RWPE1 (cell line): Measurements from ENCODE around the gene GAB2.

ENCODE experiments used
- CTCF ChIA-PET: fragments of 350-600 bp; sonication (Branson Sonifier 250); formaldehyde crosslinking; extraction: SDS; loops from one replicate; lab custom pipeline; 2021; lab: Yijun Ruan, JAX
- POLR2A ChIA-PET: fragments of 400-600 bp; formaldehyde crosslinking; extraction: SDS; loops from one replicate; lab custom pipeline; 2020; ENCODE audit warnings: antibody characterized with exemption; ENCODE audit not compliant: low non-redundant PET; lab: Yijun Ruan, JAX
- DNase-seq: peaks from one replicate; pipeline ENCODE4 v3.0.0; 2012; ENCODE audit warnings: low spot score
- H3K27ac ChIP-seq: fragments of 450-650 bp; 2 replicates; pipeline ENCODE4 v1.5.1; 2017
- CTCF ChIP-seq: fragments of 450-650 bp; conservative IDR thresholded peaks from 2 replicates; pipeline ENCODE4 v1.5.1; 2017; ENCODE audit warnings: low read depth, mild to moderate bottlenecking

Gene GAB2

GRCh38 chr11:78406568-78407196 is 10.9 kb downstream of the GAB2 start:
- ChIA-PET POLR2A (no interaction called here), CTCF (no interaction called here)
- no peak for DNase-seq
- no peak for TF ChIP-seq CTCF
- H3K27ac ChIP-seq: no peak overlapping the region

- H3K27ac ChIP-seq: no peak overlapping the region
- no peak for TF ChIP-seq CTCF
- POLR2A ChIA-PET: no interaction called here
- DNase-seq: no peak
- CTCF ChIA-PET: no interaction called here
Measured at GRCh38 chr11:78405805-78406204, 11.8 kb downstream of the GAB2 start.

GRCh38 chr11:78403781-78404180 is 13.8 kb downstream of the GAB2 start:
- POLR2A ChIA-PET: no interaction called here
- no peak for TF ChIP-seq CTCF
- CTCF ChIA-PET: interaction anchor here (0.6 kb wide), 1 partner anchor 998 kb away, joined by 3 read pairs; no protein-coding TSS in a partner anchor
- no peak overlapping the region for H3K27ac ChIP-seq
- DNase-seq: no peak

GRCh38 chr11:78402847-78403246 is 14.8 kb downstream of the GAB2 start:
- DNase-seq: no peak
- POLR2A ChIA-PET: no interaction called here
- no peak overlapping the region for H3K27ac ChIP-seq
- CTCF ChIA-PET: no interaction called here
- TF ChIP-seq CTCF: no peak

- no peak for TF ChIP-seq CTCF
- POLR2A ChIA-PET: no interaction called here
- DNase-seq: no peak
- no peak overlapping the region for H3K27ac ChIP-seq
- CTCF ChIA-PET: no interaction called here
Measured at GRCh38 chr11:78400702-78401101, 16.9 kb downstream of the GAB2 start.

- no peak for TF ChIP-seq CTCF
- DNase-seq: no peak
- ChIA-PET CTCF (no interaction called here), POLR2A (no interaction called here)
- no peak overlapping the region for H3K27ac ChIP-seq
Measured at GRCh38 chr11:78400116-78400515, 17.5 kb downstream of the GAB2 start.

GRCh38 chr11:78399136-78399535 is 18.5 kb downstream of the GAB2 start:
- no peak for DNase-seq
- ChIA-PET POLR2A (no interaction called here), CTCF (no interaction called here)
- no peak for TF ChIP-seq CTCF
- H3K27ac ChIP-seq: no peak overlapping the region
